GM18861 (cell line): Measurements from ENCODE around the gene HIRA.

ENCODE experiments used
- ATAC-seq: cut with Tn5 transposase; IDR thresholded peaks from one replicate; pipeline ENCODE4 v1.9.1; 2021; ENCODE audit not compliant: unreplicated experiment

HIRA gene

DNA sequence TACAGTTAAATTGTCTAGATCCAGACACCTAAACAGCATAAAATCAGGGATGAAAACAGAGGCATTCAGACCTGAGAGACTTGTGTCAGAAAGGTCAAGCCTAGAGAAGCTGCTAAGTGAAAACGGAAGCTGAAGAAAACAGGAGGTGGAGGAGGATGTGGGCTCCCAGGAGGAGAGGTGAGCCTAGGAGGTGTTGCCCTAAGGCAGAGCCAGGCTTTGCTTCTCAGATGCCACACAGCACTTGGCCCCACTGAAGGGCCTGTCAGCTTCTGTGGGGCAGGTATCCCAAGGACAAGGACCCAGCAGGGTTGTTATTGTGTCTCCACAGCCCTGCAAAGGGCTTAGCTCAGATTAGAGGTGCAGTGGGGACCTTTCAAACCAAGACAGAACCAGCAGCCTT lies 33.0 kb upstream of the HIRA start:
- ATAC-seq = no peak

DNA sequence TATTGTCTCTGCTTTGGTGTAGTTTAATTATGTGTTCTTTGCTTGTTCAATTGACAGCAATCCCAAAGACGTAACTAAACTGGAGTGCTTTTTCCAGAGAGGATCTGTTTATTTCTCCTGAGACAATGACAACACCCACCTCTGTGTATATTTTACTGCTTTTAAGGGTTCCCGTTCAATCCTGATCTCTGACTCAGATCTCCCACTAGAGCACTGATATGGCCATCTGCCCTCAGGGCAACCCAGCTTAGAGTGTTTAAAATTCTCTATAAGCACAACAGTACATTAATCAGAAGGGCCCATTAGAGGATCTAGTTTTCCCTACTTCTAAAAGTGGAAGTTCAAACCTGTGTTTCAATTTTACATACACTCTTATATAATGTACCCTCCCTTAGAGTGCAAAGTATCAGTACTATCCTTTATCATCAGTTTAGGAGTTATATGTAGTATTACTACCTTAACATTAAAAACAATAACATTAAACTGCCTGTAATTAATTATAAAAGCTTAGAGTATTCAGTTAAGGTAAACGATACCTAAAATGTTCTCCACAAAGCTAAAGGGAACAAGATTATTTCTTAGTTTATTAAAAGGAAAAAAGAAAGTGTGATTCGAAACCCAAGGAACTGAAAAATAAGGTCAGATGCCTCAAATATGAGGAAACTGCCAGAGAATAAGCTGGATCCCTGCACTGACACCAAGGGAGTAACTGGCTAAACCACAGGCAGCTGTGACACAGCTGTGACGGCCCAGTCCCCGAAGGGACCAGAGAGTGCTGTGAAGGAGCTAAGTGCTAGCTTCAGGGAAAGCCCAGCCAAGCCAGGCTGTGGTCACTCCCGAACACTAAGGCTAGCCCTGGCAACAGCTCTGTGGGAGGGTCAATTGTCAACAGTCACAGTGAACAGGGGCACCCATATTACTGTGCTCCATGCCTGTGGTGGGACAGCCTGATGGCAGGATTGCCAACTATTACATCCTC lies 32.2 kb upstream of the HIRA start:
- no peak for ATAC-seq

DNA sequence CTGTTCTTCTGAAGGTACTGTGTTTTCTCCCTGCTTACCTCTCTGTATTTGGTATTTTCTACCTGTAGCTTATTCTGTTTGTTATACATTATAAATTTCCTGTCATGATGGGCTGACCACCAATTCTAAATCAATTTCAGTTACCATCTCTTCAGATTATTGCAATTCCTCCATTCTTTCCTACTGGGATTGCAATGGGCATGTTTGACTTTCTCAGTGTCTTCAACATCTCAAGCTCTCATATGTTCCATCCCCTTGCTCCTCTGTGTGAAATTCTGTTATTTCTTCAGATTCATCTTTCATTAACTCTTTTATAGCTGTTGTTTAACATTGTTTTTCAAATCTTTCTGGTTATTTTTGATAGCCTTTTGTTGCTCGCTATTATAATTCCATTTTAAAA lies 31.5 kb upstream of the HIRA start:
- ATAC-seq = no peak

DNA sequence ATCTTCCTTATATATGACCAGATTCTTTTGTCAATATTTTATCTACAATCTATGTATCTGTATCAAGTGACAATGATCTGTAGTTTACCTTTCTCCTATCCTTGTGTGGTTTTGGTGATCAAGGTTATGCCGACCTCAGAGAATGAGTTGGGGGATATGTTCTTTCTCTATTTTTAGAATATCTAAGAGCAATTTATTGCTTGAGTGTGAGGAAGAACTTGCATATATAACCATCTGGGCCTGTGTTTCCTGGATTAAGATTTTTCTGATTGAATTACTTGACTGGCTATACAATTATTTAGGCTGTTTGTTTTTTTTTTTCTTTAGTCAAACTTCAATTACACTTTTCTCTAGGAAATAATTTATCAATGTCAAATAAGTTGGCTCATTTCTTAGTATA lies 30.0 kb upstream of the HIRA start:
- ATAC-seq = no peak

DNA sequence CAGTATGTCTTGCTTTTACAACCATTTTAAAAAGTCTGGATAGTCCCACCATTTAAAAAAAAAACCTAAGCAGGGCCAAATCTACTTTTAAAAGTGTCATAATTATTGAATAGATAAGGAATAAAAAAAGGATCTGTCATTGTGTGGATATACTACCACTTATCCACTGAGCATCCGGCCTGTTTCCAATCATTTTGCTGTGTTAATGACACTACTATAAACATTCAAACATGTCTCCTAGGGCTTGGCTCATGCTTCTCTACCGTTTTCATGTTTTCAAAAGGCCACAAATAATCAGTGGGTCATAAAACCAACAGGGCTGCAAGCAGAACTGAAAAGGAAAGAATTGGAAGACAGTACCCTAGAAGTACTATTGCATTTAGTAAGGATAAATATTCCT lies 28.5 kb upstream of the HIRA start:
- ATAC-seq = no peak

DNA sequence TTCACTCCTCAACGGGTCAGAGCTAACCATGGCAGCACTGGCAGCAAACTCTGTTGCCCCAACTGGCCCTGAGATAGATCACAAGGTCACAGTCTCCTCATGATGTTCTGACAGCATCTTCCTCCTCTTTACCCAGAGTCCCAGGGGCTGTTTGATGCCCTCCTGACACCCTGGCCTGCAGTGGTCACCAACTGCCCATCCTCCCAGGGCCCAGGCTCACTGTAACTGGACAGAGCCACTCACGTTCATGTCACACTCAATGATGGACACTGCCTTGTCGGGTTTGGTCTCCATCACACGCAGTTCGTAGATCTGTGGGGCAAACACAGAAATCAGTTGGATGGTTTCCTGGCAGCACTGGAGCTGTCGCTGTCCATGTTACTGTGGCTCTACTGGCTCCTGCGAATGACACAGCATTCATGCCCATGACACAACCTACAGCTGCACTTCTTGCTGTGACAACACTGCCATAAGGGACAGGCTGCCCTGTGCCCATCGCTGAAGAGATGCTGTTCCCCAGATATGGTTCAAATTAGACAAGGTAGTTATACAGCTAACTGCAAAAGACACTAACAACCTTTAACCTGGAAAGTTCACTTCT lies 26.4 kb upstream of the HIRA start:
- no peak for ATAC-seq

DNA sequence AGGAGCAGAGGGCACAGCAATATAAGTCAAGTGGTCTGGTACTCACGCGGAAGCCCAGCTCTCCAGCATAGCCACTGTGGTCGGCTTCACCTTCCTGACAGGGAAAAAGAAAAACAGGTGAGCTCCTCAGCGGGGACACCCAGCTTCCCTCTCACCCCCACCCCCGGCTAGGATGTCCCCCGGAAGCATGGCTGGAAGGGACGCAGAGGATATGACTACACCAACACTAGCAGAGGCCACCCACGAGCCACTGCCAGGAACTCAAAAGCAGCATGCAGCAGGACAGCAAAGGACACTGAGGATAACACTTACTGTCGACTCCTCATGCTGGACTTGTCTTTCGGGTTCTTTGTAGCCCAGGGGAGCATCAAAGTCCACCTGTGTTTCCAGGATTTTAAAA lies 25.0 kb upstream of the HIRA start:
- ATAC-seq = no peak

DNA sequence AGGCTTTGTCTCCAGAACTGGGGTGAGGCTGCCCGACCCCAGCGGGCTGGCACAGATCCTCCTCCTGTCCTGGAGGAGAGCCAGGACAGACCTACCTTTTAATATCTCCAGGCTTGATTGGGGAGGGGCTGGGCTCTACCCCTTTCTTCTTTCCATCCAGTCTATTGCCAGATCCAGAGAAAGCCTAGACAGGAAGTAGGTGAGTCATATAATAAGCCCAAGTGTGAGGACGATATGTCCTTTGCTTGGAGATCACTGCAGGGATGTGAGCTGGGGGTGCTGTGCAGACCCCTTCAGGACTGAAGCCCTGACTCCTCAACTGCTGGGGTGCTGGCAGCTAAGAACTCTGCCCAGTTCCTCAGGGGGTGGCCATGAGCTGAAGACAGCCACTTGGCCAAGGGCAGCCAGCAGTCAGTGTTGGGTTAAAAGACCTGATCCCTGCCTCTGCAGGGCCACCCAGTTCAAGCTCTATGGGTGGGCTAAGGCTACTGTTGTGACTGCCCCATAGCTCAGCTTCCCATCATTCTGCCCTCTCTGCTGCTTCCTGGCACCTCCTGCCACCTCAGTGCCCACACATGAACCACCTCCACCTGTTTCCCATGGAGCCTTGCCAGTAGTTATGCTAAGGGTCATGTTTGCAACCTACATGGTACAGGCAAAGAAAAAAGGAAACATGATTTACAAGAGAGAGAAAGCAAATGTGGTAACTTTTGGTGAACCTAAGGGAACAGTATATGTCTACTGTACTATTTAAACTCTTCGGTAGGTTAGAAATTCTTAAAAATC lies 24.2 kb upstream of the HIRA start:
- ATAC-seq = no peak

DNA sequence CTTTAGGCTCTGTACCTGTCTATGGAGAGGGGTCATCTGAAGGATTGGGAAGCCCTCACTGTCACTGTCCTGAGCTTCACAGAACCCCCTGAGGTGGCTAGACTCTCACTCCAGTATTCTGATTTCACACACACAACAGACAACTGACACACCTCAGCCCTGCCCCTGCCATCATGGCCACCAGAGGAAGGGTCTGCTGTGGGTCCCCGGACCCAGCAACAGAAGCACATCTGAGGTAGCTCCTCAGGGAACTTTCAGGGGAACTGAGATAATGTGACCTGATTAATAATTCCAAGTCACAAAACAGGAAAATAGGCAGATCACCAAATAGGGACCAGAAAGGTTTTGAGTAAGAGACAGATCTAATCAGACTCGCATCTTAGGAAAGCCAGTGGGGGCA lies 23.5 kb upstream of the HIRA start:
- no peak for ATAC-seq

DNA sequence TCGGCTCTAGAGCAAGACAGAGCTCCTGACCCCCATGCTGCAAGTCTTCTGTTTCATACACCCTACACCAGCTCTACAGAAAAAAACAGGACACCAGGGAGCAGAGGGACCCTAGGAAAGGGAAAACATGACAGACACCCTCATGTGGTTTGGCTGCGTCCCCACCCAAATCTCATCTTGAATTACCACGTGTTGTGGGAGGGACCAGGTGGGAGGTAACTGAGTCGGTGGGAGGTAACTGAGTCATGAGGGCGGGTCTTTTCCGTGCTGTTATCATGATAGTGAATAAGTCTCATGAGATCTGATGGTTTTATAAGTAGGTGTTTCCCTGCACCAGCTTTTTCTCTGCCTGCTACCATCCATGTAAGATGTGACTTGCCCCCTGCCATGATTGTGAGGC lies 22.6 kb upstream of the HIRA start:
- ATAC-seq = no peak

DNA sequence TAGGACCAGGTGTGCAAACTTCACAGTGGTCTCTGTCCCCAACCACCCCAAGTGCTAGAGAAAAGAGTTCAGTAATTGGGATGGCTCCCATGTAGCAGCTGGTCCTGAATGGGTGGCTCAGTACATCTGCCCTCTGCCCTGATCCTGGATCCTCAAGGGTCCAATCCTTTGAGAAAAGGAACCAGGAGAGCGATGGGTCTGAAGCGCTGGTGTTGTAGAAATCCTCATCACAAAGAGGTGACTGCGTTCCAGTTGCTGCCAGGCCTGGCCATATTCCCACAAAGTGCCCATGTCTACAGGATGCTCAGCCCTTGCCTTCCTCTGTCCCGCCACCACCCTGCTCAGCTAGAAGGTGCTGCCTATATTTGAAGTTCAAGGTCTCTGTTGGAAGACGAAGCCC lies 22.2 kb upstream of the HIRA start:
- ATAC-seq = no peak

DNA sequence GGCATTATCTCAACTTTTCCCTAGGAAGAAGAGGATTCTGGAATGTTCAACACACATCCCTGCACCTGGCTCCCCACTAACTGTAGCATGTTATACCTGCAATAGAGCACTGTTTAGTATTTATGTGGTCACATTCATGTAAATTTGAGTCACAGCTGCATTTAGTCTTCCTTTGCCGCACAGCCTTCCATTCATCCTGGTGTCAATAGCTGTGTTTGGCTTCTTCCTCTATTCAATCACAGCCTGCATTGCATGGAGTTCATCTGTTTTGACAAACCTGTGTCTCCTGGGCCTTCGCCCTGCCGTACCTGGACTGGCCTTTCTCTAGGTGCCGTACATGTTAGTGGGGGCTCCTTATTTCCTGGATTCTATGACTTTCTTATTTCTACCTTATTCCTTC lies 20.0 kb upstream of the HIRA start:
- no peak for ATAC-seq

DNA sequence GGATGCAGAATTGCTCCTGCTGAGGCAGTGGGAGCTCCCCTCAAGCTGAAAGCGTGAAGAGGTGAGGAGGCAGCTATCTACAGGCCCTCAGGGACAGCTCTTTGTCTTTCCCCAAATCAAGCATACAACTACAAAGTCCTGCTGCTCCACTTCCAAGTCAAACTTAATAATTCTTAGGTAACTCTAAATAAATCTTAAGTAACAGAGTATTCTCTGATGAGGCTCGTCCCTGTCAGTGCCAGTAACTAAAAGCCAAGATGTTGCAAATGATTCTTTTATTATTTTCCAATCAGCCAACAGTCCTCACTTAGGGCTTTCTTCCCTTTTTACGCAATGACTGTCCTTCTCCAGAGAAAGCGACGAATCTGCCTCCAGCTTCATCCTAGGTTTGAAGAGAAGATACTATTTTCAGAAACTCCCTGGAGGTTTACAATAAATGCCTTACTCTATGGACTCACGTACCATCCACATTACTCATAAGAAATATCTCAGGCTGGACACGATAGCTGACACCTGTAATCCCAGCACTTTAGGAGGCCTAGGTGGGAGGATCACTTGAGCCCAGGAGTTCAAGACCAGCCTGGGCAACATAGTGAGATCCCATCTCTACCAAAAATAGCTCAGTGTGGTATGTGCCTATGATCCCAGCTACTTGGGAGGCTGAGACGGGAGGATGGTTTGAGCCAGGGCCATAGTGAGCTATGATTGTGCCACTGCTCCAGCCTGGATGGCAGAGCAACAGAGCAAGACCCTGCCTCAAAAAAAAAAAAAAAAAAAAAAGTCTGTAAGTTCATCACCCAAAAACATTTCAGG lies 19.0 kb upstream of the HIRA start:
- no peak for ATAC-seq

DNA sequence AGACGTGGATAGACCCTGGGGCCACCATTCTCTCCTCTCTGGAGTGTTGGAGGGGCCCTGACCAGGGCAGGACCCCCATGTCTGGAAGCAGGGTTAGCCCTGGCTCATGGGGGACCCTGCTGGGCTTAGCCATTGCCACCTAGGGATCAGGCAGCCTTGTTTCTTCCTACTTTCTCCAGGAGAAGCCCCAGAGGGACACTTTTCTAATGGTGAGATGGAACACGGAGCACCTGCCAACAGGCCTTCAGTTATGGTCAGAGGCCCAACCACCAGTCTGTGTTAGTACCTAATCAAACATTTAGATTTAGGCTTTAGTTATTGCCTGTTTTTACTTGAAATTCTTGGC lies 17.9 kb upstream of the HIRA start:
- no peak for ATAC-seq

DNA sequence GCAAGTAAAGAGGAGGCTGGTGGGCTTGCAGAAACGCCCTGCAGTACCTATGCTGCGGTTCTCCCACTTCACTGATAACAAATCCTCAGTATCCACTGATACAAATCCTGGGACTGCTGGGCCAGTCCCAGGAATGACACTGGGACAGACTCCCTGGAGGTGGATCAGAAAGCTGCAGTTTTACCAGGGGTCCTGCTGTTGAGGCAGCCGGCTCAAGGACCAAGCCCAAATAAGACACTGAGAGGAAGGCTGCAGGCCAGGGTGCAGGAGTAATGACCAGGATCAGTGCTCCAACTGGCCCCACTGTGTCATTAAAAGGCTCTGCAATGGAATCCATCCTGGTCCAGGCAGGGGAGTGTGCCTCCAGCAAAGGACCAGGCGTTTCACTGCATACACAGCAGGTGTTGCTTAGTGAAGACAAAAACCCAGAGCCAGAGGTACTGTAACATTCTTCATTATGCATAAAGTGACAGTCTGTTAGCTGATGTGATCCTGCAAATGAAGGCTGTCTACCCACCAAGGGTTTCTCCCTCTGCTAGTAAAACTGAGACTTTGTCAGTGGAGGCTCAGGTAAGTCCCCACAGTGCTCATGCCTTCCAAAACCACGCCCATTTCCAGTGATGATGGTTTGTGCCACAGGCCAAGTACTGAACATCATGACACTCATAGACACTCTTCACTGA lies 17.3 kb upstream of the HIRA start:
- no peak for ATAC-seq

DNA sequence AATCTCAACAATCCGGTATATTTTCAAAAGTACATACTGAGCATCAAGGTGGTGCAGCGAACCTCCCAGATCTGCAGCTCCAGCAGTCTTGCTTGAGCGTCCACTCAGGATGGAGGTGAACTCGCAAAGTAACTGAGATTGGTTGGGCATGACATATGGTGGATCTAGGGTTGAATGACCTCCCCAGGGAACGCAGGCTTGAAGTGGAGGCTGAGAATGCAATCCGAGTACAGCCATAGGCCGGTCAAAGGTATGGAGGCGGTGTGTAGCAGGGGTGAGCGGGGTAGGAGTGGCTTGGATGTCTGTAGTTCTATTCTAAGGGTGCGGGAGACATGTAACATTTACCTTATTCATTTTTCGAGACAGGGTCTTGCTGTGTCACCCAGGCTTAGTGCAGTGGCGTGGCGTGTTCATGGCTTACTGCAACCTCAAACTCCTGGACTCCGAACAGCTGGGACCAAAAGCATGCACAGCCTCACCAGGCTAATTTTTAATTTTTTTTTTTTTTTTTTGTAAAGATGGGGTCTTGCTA lies 16.6 kb upstream of the HIRA start:
- peak; percentile 25 for ATAC-seq

DNA sequence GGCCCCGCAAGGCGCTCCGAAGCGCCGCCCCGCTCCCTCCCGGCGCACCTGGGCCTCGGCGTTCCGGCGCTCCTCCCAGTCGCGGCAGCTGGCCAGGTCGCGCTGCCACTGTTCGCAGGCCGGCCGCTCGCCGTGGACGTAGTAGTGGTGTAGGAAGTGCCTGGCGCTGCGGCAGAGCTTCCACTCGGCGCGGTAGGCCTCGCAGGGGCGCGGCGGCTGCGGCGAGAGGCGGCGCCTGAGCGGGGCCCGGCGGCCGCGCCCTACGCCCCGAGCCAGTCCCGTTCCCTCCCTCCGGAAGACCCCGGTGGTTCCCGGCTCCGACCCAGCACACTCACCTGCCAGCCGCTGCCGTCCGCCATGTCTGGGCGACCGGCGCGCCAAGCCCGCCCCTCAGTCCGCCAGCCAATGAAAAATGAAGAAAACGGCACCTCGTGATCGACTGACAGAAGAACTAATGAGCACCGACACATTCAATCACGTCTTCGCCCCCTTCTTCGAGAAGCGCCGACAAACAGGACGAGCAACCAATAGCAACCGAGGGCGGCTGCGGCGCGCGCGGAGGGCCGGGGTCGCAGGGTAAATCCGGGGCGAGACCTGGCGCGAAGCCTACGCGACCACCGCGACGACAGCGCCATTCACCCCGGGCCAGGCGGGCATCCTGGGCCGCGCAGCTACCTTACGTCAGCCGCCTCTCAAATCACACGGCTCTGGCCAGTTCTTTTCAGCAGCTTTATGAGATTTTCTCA lies 16.0 kb upstream of the HIRA start, which contains the start of gene C22orf39:
Gene C22orf39 (minus strand): TSS at position 382 of the 746 bp plus-strand sequence. CDS start 23 bp downstream, at position 359.
- ATAC-seq = peak; percentile 67

DNA sequence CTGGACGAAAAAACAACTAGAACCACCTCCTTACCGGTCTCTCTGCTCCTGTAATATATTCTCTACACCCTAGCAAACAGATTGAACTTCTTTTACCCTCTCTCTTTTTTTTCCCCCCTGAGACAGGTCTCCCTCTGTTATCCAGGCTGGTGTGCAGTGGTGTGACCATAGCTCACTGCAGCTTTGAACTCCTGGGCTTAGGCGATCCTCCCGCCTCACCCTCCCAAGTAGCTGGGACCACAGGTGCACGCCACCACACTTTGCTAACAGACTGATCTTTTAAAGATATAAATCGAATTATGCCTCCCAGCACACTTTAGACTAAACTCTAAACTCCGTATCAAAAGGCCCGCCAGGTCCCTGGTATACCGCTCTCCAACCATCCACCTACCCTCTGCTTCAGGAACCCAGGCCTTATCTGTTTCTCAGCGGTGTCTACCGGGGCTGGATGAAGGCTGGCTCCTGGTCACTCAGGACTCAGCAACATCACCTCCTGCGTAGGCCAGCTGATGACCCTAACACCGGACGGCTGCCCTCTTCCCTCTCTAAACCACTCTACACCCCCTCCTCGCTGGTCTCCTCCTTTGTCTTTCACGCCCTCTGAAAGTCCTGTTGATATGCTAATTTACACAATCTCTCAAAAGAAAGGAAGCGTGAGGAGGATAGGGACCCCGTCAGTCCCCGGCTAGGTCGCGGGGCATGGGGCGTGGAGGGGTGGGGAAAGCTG lies 15.2 kb upstream of the HIRA start:
- no peak for ATAC-seq
